ENCODE measurements around the gene MCCC1. TPM values are rescaled to one million over a fixed set of nuclear protein-coding genes. Genes with fewer than 3 reads are reported as not detected.

The MCCC1 gene
- total RNA-seq, 1 experiment from 2014 or later, result 42.8 TPM

GRCh38 chr3:182970811-182971418 is 128.4 kb downstream of the MCCC1 start:
- BruUV-seq (replicated peaks), result no TSS peak
- Histone ChIP-seq H3K36me3 (ENCODE audit: control insufficient read depth, insufficient read depth, low read length) (no peaks in the 10 kb centered on the region), H3K27me3 (replicated peaks; ENCODE audit: control insufficient read depth, insufficient read depth, low read length) (no peaks in the 10 kb centered on the region), H3K4me1 (peaks cover 11% of the 10 kb centered on the region), H3K9me3 (no peaks in the 10 kb centered on the region), H3K4me3 (ENCODE audit: low read depth, low read length) (no peak overlapping the region)
- POLR2A ChIA-PET, result no interaction called here
- Mint-ChIP-seq H3K27me3 (ENCODE audit: insufficient read depth, unreplicated experiment) (no peaks in the 10 kb centered on the region), H3K9me3 (ENCODE audit: unreplicated experiment) (no peaks in the 10 kb centered on the region), H3K27ac (ENCODE audit: unreplicated experiment) (no peak overlapping the region), H3K36me3 (ENCODE audit: insufficient read depth, unreplicated experiment) (peaks cover 7% of the 10 kb centered on the region), H3K4me1 (ENCODE audit: low read depth, unreplicated experiment) (peaks cover 17% of the 10 kb centered on the region), H3K4me3 (ENCODE audit: unreplicated experiment) (no peak overlapping the region)
- DNase-seq, result no peak
- intact Hi-C loops (cut with micrococcal nuclease; ENCODE audit: unreplicated experiment), result no loop called here
- CTCF ChIA-PET, result no interaction called here
- no peak for TF ChIP-seq CTCF (IDR thresholded peaks at IDR 0.05; ENCODE audit: insufficient read depth in 1 of 2, low read depth in 1 of 2, low read length in 1 of 2, severe bottlenecking in 1 of 2, unreplicated experiment in 1 of 2)

GRCh38 chr3:182969853-182970252 is 129.4 kb downstream of the MCCC1 start:
- intact Hi-C loops (cut with micrococcal nuclease; ENCODE audit: unreplicated experiment), result no loop called here
- CTCF ChIA-PET, result no interaction called here
- peaks cover 17% of the 10 kb centered on the region for H3K4me1 Mint-ChIP-seq (ENCODE audit: low read depth, unreplicated experiment)

DNA sequence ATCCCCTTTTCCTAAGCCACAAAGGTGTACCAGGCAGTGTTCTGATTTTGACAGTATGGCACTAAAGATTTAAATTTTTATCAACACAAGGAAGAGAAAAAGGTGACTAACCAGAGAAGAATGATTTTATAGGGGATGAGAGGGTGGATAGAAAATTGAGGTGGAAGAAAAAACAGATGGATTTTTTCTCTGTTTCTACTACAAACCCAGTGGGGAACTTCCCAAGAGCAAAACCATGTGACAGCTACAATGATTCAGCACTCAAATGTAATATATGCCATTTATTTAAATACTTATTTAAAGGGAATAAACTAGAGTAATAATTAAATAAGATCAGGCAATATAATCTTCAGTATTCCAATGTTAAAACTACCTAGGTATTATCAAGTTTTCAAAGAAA is 130.0 kb downstream of the MCCC1 start:
- no peaks in the 10 kb centered on the region for H3K27me3 ChIP-seq (replicated peaks; ENCODE audit: control insufficient read depth, insufficient read depth, low read length)
- no peak overlapping the region for H3K27ac Mint-ChIP-seq (ENCODE audit: unreplicated experiment)
- BruUV-seq (replicated peaks), result no TSS peak
- POLR2A ChIA-PET, result no interaction called here
- no peak overlapping the region for H3K4me3 ChIP-seq (ENCODE audit: low read depth, low read length)
- CTCF ChIA-PET, result no interaction called here
- peaks cover 7% of the 10 kb centered on the region for H3K36me3 Mint-ChIP-seq (ENCODE audit: insufficient read depth, unreplicated experiment)
- H3K36me3 ChIP-seq (ENCODE audit: control insufficient read depth, insufficient read depth, low read length), result no peaks in the 10 kb centered on the region
- TF ChIP-seq CTCF (IDR thresholded peaks at IDR 0.05; ENCODE audit: insufficient read depth in 1 of 2, low read depth in 1 of 2, low read length in 1 of 2, severe bottlenecking in 1 of 2, unreplicated experiment in 1 of 2), result no peak
- intact Hi-C loops (cut with micrococcal nuclease; ENCODE audit: unreplicated experiment), result no loop called here
- no peaks in the 10 kb centered on the region for H3K9me3 ChIP-seq
- H3K4me1 ChIP-seq, result peaks cover 11% of the 10 kb centered on the region
- H3K27me3 Mint-ChIP-seq (ENCODE audit: insufficient read depth, unreplicated experiment), result no peaks in the 10 kb centered on the region
- no peak for DNase-seq
- H3K4me1 Mint-ChIP-seq (ENCODE audit: low read depth, unreplicated experiment), result peaks cover 17% of the 10 kb centered on the region
- H3K4me3 Mint-ChIP-seq (ENCODE audit: unreplicated experiment), result no peak overlapping the region
- no peaks in the 10 kb centered on the region for H3K9me3 Mint-ChIP-seq (ENCODE audit: unreplicated experiment)

More at GRCh38 chr3:182969853-182970252, 129.4 kb downstream of the MCCC1 start:
- no peaks in the 10 kb centered on the region for H3K9me3 Mint-ChIP-seq (ENCODE audit: unreplicated experiment)
- no peak for TF ChIP-seq CTCF (IDR thresholded peaks at IDR 0.05; ENCODE audit: insufficient read depth in 1 of 2, low read depth in 1 of 2, low read length in 1 of 2, severe bottlenecking in 1 of 2, unreplicated experiment in 1 of 2)
- H3K27ac Mint-ChIP-seq (ENCODE audit: unreplicated experiment), result no peak overlapping the region
- H3K4me3 Mint-ChIP-seq (ENCODE audit: unreplicated experiment), result no peak overlapping the region
- H3K27me3 Mint-ChIP-seq (ENCODE audit: insufficient read depth, unreplicated experiment), result no peaks in the 10 kb centered on the region
- Histone ChIP-seq H3K9me3 (no peaks in the 10 kb centered on the region), H3K4me1 (peaks cover 11% of the 10 kb centered on the region), H3K4me3 (ENCODE audit: low read depth, low read length) (no peak overlapping the region), H3K36me3 (ENCODE audit: control insufficient read depth, insufficient read depth, low read length) (no peaks in the 10 kb centered on the region), H3K27me3 (replicated peaks; ENCODE audit: control insufficient read depth, insufficient read depth, low read length) (no peaks in the 10 kb centered on the region)
- BruUV-seq (replicated peaks), result no TSS peak
- POLR2A ChIA-PET, result no interaction called here
- DNase-seq, result no peak
- H3K36me3 Mint-ChIP-seq (ENCODE audit: insufficient read depth, unreplicated experiment), result peaks cover 7% of the 10 kb centered on the region

Data from Caco-2 (cell line).